Activated naive CD4-positive, alpha-beta T cell (primary cell): ENCODE results near the gene LRCOL1.

Source experiments
- DNase-seq, 4 experiments: peaks; one replicate each; lab custom pipeline; 2025; lab: John Stamatoyannopoulos, UW

Gene LRCOL1

DNA sequence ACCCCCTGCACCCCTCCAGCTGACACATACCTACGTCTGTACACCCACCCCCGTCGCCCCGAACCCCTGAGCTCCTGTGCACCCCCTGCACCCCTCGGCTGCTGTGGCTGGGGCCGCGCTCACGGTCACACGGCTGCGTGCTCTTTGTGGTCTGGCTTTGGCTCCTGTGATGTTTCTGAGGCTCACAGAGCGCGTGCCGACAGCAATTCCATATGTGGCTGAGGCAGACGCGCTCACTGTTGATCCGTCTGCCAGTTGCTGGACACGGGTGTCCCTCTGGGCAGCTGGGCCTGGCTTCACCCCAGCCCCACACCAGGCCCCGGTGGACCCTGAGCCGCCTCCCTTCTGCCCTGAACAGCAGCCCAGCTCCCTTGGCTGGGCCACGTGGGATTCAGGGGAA lies 46.5 kb downstream of the LRCOL1 start:
- no peak for DNase-seq

DNA sequence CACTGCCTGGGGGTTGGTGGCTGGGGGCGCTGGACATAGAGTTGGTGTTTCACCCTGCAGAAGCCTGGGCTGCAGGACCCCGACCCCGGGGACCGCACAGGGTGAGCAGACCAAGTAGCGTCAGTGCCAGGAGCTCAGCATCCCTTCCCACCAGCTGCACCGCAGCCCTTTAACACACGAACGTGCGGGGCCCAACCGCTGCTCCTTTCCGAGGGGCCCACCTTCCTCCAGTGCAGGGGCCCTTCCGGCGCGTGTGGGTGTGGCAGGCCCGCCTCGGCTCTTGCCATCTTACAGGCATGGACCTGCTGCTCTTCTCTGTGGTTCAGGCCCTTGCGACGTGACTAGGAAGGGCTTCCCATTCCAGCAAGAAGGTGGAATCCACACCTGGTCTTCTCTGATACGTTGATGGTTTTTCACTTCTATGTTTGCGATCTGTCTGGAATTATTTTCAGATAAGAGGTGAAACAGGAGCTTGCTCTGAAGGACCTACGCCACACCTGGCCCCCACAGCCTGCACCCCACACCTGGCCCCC lies 47.8 kb downstream of the LRCOL1 start:
- DNase-seq = no peak

DNA sequence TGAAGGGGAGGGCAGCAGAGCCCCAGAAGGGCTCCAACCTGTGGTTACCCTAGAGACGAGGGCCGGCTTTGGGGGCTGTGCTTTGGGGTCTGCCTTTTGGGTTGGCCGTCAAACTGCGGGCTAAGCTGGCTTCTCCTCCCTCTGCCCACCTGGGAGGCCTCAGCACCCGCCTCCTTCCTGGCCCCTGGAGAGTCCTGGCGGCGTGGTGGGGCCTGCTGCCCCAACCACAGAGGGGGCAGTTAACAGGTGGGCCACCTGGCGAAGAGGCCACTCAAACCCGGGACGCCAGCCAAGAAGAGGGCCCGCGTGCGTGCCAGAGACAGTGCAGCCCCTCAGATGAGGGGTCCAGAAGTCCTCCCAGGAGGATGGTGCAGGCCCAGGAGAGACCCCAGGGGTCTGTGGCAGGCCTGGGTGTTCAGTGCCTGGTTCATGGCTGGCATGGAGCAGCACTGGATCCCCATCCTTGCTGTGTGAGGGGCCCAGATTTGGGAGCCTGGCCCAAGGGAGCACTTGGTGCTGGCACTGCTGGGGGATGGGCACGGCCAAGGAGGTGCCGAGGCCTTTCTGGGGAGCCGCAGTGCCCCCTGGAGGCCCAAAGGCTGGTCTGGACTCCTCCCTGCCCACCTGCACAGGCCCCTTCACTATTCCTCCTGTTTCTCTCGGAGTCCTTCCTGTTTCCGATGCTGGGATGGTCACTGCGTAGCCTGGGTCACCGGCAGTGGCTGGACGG lies 48.8 kb downstream of the LRCOL1 start:
- DNase-seq = no peak

DNA sequence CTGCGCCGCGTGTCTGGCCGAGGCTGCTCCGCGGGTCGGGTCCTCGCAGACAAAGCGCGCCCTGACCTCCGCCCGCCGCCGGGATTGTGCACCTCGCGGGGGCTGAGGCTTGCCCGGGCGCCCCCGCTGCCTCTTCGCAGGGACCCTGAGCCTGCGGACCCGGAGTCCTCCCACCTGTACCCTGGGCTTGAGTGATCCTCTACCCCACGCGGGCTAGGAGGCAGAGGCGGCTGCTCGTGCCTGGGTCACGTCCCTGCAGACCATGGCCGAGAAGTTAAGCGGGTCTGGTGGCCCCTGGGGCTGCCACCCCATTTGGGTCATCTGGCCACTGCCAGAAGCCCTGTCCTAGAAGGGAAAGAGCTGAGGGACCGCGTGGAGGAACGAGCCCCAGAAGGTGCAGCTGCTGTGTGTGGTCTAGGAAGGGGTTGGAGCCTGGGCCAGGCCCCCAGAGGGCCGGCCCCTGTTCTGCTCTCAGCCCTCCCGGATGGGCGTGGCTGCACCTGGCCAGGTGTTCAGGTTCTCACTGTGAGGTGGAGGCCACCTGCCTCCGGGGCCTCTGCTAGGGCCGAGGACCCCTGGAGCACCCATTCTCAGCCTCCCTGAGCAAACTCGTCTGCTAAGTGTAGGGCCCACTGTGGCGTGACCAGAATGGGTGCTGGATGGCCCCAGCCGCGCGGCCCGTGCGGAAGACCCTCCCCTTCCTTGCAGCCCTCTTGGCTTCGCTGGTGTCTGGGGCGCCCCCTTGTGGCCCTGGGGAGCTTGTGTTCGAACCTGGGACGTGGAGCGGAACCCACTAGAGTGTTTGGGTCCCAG lies 49.6 kb downstream of the LRCOL1 start:
- DNase-seq = peak; percentile 54 to 71 (median 61)

DNA sequence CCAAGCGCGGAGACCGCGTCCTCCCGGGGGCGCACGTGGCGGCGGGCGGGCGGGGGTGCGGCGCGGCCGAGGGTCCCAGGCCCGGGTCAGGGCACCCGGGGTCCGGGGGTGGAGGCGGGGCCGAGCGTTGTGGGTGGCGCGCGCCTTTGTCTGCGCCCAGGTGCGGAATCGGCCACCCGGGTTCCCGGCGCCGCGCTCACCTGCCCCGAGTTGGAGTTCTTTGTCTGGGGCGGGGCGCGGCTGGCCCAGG lies 50.1 kb downstream of the LRCOL1 start:
- no peak for DNase-seq

DNA sequence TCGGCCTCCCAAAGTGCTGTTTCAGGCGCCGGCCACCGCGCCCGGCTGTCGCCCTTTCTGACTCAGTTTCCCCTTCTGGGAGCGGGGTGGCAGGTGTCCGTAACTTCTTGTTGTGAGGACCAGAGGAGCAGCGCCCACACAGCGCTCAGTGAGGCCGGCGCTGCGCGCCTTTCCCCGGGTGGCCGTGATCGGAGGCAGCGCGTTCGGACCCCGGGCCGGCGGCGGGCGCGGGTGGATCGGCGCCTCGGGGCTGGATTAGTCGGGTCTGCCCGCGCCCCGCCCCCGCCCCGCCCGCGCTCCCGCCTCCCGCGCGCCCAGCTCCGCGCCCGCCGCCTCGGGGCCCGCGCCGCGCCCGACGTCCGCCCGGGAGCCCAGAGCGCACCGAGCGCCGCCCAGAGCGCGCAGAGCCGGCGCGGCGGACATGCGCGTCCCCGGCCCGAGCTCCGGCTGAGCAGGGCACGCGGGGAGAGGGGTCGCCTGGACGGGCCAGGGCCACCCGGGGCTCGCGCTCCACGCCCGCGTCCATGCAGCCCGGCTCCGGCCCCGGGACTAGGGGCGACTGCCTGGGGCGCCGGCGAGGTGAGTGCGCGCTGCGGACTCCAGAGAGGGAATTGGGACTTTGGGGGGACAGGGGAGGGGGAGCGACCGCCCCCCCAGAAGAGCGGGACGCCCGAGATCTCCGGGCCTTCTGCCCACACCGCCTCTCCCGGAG lies 50.6 kb downstream of the LRCOL1 start:
- DNase-seq = peak in 1 of 4 experiments; percentile 24

DNA sequence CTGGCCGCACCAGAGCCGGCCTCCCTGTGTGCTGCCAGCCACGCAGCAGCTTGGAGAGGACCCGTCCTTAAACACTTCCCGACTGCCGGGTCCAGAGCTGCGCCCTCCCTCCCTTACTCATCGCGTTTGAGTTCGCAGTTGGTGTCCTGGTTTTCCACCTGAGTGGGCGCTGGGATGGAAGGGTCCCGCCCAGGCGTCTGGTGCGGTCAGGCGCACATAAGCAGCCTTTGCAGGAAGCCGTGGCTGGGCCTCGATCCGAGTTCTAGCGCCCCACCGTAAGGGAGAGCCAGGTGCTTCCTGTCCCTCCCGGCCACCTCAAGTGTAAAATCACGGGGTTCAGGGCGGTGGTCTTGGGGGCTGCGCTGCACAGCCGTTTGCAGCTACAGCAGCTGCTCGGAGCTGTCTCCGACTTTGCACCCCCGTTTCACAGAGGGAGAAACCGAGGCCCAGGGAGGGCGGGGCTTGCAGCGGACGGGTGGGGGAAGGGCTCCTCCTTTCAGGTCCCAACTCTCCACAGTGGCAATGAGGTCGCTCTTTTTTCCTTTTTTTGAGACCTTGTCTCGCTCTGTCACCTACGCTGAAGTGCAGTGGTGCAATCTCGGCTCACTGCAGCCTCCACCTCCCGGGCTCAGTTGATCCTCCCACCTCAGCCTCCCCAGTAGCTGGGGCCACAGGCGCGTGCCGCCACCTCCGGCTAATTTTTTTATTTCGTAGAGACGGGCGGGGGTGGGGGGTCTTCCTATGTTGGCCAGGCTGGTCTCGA lies 51.3 kb downstream of the LRCOL1 start:
- no peak for DNase-seq

DNA sequence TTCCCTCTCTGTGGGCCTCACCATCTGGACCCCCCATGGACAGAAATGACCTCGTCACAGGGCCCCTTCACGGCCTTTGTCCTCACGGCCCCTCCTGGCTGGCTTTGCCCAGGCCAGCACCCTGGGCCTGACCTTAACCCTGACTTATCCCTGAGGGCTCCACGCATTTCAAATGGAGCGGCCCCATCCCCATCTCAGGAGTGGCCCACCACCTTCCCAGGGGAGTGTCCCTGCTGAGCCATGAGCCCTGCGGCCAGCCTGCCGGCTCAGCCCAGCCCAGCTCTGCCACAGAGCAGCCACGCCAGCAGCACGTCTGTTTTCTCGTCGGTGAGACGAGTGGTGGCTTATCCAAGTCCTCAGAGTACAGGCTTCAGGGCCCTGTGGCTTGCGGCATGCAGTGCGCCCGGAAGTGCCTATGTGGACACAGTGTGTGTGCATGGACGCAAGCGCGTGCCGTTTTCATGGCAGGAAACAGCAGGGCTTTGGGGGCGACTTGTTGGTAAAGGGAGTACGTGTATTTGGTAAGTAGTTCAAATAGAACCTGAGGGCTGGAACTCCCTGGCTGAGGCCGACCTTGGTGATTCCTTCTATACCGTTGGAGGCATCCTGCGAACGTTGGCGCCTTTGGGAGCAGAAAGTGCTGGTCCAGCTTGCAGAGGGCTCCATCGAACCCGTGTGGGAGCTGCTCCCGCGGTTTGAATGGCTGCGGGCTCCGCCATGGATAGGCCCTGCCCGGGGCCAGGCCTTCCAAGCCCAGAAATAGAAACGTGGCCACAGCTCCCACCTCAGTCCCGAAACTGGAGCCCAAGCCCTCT lies 52.1 kb downstream of the LRCOL1 start:
- DNase-seq = no peak

DNA sequence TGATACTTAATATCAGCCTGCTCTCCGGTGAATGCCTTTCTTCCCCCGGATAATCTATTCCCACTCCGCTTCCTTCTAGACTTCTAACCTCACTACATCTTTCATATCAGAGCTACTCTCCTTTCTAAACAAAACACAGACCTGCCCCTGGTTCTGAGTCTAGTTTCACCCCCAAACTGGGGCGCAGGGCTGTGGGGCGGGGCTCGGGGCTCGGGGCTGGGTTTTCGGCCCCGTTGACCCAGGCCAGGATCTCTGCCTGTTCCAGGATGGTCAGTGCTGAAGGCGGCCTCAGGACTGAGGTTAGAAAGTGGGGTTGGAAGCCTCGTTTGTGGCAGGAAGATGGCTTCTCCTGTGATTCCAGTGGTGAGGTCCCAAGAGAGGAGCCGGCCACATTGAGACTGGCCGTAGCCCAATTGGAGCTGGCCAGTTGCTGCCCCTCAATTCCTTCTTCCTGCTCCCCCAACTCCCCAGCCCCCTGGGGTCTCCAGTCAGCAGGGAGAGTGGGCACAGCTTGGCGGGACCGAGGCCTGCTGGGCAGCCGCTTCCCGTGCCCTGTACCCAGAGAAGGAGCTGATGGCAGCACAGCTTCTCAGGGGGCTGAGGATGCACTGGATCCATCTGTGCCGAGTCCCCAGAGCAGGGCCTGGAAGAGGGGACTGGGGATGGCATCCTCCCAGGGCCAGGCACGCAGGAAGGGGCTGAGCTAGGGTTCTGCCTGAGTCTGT lies 52.9 kb downstream of the LRCOL1 start:
- DNase-seq = no peak

DNA sequence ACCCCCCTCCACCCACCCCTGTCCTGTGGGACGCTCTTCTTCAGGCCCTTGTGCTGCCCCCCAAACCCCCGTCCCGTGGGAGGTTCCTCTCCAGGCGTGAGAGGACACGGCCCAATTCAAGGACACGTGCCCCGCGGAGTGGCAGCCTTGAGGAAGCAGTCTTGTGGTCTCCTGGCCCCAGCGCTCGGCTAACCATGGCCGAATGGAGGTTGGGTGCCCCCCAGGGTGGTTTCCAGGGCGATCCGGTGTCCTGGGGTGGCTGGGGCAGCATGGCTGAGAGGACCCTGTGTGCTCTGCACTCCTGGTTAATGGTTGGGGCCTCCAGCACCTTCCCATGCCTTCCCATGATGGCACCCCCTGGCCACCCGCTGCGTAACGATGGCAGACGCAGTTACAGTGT lies 53.6 kb downstream of the LRCOL1 start:
- no peak for DNase-seq

DNA sequence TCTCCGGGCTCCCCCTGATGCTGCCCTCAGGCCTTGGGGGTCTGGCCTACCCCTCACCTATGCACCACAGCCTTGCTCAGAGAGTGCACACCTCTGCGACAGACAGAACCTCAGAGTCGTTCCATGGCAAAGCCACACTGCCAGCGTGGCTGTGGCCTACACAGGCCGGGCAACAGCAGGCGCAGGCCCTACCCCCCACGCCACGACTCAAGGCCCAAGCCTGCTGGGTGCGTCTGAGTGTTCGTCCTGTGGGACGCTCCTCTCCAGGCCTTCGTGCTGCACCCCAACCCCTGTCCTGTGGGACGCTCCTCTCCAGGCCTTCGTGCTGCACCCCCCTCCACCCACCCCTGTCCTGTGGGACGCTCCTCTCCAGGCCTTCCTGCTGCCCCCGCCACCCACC lies 54.2 kb downstream of the LRCOL1 start:
- no peak for DNase-seq

DNA sequence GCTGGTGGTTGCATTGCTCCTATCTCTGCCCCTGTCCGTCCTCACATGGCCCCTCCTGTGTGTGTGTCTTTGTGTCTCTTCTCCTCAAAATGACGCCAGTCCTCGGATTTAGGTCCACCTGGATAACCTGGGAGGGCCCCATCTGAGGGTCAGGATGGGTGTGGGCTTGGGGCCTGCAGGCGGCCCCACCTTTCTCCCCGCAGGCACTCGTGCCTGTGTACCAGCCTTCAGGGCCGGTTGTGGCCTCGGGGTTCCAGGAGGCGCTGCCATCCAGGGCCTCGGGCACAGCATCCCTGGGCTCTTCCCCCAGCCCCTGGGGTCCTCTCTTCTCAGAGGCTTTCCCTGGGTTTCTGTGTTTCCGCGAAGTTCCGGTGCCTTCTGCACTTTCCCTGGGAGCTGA lies 54.7 kb downstream of the LRCOL1 start:
- no peak for DNase-seq

DNA sequence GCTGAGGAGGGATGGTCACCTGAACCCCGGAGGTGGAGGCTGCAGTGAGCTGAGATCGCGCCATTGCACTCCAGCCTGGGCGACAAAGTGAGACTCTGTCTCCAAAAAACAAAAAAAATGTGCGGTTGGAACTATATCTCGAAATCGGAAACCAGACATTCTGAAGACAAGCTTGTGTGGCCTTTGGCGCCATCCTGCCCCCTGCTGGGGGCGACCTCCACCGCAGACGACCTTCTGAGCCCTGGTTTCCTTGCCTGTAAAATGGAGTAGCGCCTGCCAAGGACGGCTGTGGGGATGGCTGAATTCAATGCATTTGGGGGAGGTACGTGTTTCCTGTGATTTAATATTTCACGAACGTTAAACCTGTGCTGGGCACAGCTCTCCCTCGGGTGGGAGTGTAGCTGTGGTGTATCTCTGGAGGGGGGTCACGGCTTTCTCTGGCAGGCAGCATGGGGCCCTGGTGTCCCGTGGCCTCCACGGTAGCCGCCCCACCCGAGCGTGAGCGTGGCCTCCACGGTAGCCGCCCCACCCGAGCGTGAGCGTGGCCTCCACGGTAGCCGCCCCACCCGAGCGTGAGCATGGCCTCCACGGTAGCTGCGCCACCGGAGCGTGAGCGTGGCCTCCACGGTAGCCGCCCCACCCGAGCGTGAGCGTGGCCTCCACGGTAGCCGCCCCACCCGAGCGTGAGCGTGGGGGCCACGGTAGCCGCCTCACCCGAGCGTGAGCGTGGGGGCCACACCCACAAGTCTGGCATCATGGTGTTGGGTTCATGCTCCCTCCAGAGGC lies 55.3 kb downstream of the LRCOL1 start:
- DNase-seq = no peak
